Measurements from ENCODE around the gene STN1. TPM values are rescaled to one million over a fixed set of nuclear protein-coding genes. Genes with fewer than 3 reads are reported as not detected.

The STN1 gene
- total and polyA plus RNA-seq, 2 of the 8 experiments (the other 6 are each of a cell fraction or from before 2014, with no cell fraction given), result 10.1 to 12.4 TPM

DNA sequence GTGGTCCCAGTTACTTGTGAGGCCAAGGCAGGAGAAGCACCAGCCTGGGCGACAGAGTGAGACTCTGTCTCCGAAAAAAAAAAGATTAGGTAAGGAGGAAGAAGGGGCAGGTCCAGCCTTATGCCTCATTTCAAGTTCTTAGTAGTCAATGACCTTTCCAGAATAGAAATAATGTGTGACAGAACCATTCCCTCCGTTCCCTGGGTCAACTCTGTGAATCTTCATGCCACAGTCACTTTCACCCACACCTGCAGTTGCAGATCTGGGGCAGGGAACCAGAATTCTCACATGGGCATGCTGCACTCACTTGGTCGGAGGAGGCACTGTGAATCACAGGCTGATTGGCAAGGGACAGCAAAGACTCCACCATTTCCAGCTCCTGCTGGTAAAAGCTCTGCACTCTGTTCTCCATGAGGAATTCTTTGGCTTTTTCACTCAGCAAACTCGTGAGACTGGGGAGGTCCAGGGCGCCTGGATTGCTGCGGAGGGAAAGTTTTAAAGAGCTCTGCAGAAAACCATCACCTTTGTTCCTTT, 20.7 kb downstream of the STN1 start:
- CTCF ChIA-PET (ENCODE audit: partially characterized antibody), result interaction anchor here (0.6 to 5.9 kb wide), 4 partner anchors 11 to 381 kb away, joined by 3 to 49 read pairs (median 4); no protein-coding TSS in a partner anchor

More for the DNA sequence above, 20.7 kb downstream of the STN1 start:
- Histone ChIP-seq H2BK20ac (ENCODE audit: low read length) (no peak overlapping the region), H2BK15ac (ENCODE audit: low read length) (no peak overlapping the region), H3K4me3 (ENCODE audit: extremely low read depth in 1 of 4, insufficient read depth in 2 of 4, low read depth in 3 of 4, low read length in 4 of 4) (no peak overlapping the region), H2BK12ac (ENCODE audit: low read depth, low read length) (no peak overlapping the region), H4K91ac (replicated peaks; ENCODE audit: insufficient read length, low read length) (no peak overlapping the region), H3K4ac (replicated peaks; ENCODE audit: insufficient read length, low read depth, low read length) (no peak overlapping the region), H4K5ac (ENCODE audit: insufficient read length, low read depth, low read length) (no peak overlapping the region), H3K9ac (replicated peaks in 1 of 4; ENCODE audit: extremely low read depth in 1 of 4, low read depth in 3 of 4, low read length in 3 of 4) (no peak overlapping the region), H3K27ac (ENCODE audit: low read depth, low read length) (no peak overlapping the region), H2BK120ac (replicated peaks; ENCODE audit: low read depth, low read length) (no peak overlapping the region), H3K4me2 (ENCODE audit: insufficient read depth in 1 of 2, low read depth in 2 of 2, low read length in 2 of 2) (no peak overlapping the region), H2AK5ac (ENCODE audit: low read depth, low read length) (no peak overlapping the region), H3K23ac (ENCODE audit: insufficient read length) (no peak overlapping the region), H3K36me3 (ENCODE audit: control insufficient read depth in 2 of 4, insufficient read depth in 4 of 4, low read length in 3 of 4) (no peaks in the 10 kb centered on the region; a peak in 3 of 8 replicates), H2BK5ac (ENCODE audit: low read depth, low read length) (no peak overlapping the region), H3K79me2 (ENCODE audit: control insufficient read depth in 1 of 2, insufficient read depth in 2 of 2, low read length in 2 of 2) (no peaks in the 10 kb centered on the region), H2AFZ (ENCODE audit: low read length) (no peak overlapping the region), H3K56ac (replicated peaks; ENCODE audit: insufficient read length, low read depth, low read length) (no peak overlapping the region), H3K23me2 (ENCODE audit: low read depth, low read length) (no peaks in the 10 kb centered on the region), H4K8ac (ENCODE audit: extremely low read depth, insufficient read depth, low read length) (no peak overlapping the region), H3K9me3 (ENCODE audit: insufficient read depth in 2 of 2, low read depth in 1 of 2, low read length in 1 of 2) (no peaks in the 10 kb centered on the region), H3K27me3 (replicated peaks in 1 of 4; ENCODE audit: control insufficient read depth in 3 of 4, extremely low read depth in 1 of 4, insufficient read depth in 3 of 4, low read length in 3 of 4) (no peaks in the 10 kb centered on the region), H3K79me1 (ENCODE audit: low read depth, low read length) (no peaks in the 10 kb centered on the region), H4K20me1 (replicated peaks in 1 of 2; ENCODE audit: control insufficient read depth in 1 of 2, insufficient read depth in 2 of 2, low read length in 2 of 2) (no peaks in the 10 kb centered on the region), H3K14ac (ENCODE audit: insufficient read length) (no peak overlapping the region), H3K4me1 (replicated peaks in 1 of 4; ENCODE audit: control insufficient read depth in 3 of 4, insufficient read depth in 4 of 4, low read length in 3 of 4) (peaks cover 0 to 2% (median 0%) of the 10 kb centered on the region in 4 experiments; a peak in 2 of 7 replicates), H3K18ac (ENCODE audit: extremely low read depth, low read length) (no peak overlapping the region)
- WGBS, 2 experiments (ENCODE audit: extremely low coverage in 1 of 2, insufficient coverage in 1 of 2, insufficient read length in 1 of 2, insufficient replicate concordance in 2 of 2, low coverage in 1 of 2, low lambda C conversion rate in 2 of 2, missing lambda C conversion rate in 1 of 2), result 89% methylated on average over 7 of the region's 7 CpGs; no CpG with 5 or more reads in 1 of the 2 experiments
- no peak for TF ChIP-seq SAP30 (IDR thresholded peaks at IDR 0.05; ENCODE audit: insufficient read depth, insufficient replicate concordance, low read length)
- TF ChIP-seq RBBP5 (IDR thresholded peaks at IDR 0.05; ENCODE audit: borderline replicate concordance, low read depth, low read length), result no peak
- no peak for TF ChIP-seq EP300 (IDR thresholded peaks at IDR 0.05; ENCODE audit: borderline replicate concordance in 1 of 2, low read depth in 2 of 2, low read length in 2 of 2)
- no peak for TF ChIP-seq RFX5 (IDR thresholded peaks at IDR 0.05; ENCODE audit: borderline replicate concordance, low read depth, low read length)
- TF ChIP-seq HDAC2 (IDR thresholded peaks at IDR 0.05; ENCODE audit: borderline replicate concordance in 1 of 2, low read depth in 2 of 2, low read length in 2 of 2), result no peak
- TF ChIP-seq, protein P1, sequence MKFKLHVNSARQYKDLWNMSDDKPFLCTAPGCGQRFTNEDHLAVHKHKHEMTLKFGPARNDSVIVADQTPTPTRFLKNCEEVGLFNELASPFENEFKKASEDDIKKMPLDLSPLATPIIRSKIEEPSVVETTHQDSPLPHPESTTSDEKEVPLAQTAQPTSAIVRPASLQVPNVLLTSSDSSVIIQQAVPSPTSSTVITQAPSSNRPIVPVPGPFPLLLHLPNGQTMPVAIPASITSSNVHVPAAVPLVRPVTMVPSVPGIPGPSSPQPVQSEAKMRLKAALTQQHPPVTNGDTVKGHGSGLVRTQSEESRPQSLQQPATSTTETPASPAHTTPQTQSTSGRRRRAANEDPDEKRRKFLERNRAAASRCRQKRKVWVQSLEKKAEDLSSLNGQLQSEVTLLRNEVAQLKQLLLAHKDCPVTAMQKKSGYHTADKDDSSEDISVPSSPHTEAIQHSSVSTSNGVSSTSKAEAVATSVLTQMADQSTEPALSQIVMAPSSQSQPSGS (IDR thresholded peaks at IDR 0.05; ENCODE audit: low read length), result no peak
- no peak for TF ChIP-seq BRCA1 (IDR thresholded peaks at IDR 0.05; ENCODE audit: low read depth, low read length)
- TF ChIP-seq TBP (IDR thresholded peaks at IDR 0.05; ENCODE audit: low read depth, low read length), result no peak
- no peak for TF ChIP-seq RNF2 (IDR thresholded peaks at IDR 0.05; ENCODE audit: borderline replicate concordance, low read depth, low read length, missing control alignments, poor library complexity, severe bottlenecking)
- TF ChIP-seq RAD21 (IDR thresholded peaks at IDR 0.05 in 1 of 2, conservative IDR thresholded peaks at IDR 0.05 in 1 of 2; ENCODE audit: low read depth in 2 of 2, low read length in 2 of 2), result no peak
- FAIRE-seq (no peak), DNase-seq (ENCODE audit: low read depth in 1 of 2, low spot score in 2 of 2) (no peak)
- POLR2A ChIA-PET (ENCODE audit: partially characterized antibody), result no interaction called here

Measured in H1 (cell line).